SK-N-MC (cell line): Measurements from ENCODE around the gene RREB1.
"Not testable (repeated sequence)": the region's sequence is repeated elsewhere in the genome, so short reads cannot be mapped to it uniquely, and the experiment has no call there.

Experiments
- DNase-seq: peaks from one replicate; pipeline ENCODE4 v3.0.0-alpha.2; 2011; ENCODE audit warnings: low read depth, low spot score
- H3K27ac ChIP-seq: fragments of 200-600 bp; sonication (generic); 2 replicates; pipeline ENCODE4 v1.5.1; 2016; ENCODE audit warnings: mixed run types
- H3K36me3 ChIP-seq: fragments of 200-600 bp; sonication (generic); 2 replicates; pipeline ENCODE4 v1.6.1; 2017; ENCODE audit warnings: antibody characterized with exemption, low read length, mixed read lengths; ENCODE audit not compliant: insufficient read depth
- H3K4me3 ChIP-seq: fragments of 200-600 bp; sonication (generic); 2 replicates; pipeline ENCODE4 v1.5.1; 2016
- H3K9ac ChIP-seq: fragments of 200-600 bp; sonication (generic); 2 replicates; pipeline ENCODE4 v1.8.0; 2017; ENCODE audit warnings: mixed run types, mixed read lengths; ENCODE audit not compliant: insufficient read length
- H3K9me3 ChIP-seq: fragments of 200-600 bp; sonication (generic); 2 replicates; pipeline ENCODE4 v1.6.1; 2017; ENCODE audit warnings: low read depth, mild to moderate bottlenecking, antibody characterized with exemption, low read length, moderate library complexity, mixed read lengths
- EZH2 ChIP-seq: fragments of 200-600 bp; sonication (generic); IDR thresholded peaks from one replicate; pipeline ENCODE4 v1.6.1; 2017; ENCODE audit warnings: antibody characterized with exemption
- FOXP2 ChIP-seq: optimal IDR thresholded peaks from 2 replicates; pipeline ENCODE3; 2011; ENCODE audit warnings: mild to moderate bottlenecking, moderate library complexity; ENCODE audit not compliant: insufficient read depth; ENCODE audit errors: extremely low read length, control extremely low read depth
- POLR2AphosphoS5 ChIP-seq: IDR thresholded peaks from 2 replicates; pipeline ENCODE4 v1.6.1; 2012; ENCODE audit warnings: mild to moderate bottlenecking, low read depth, low read length, borderline replicate concordance

The RREB1 gene

GRCh38 chr6:7155871-7156579, 48.3 kb downstream of the RREB1 start:
- TF ChIP-seq EZH2 (no peak), FOXP2 (no peak), POLR2AphosphoS5 (no peak)
- no peak overlapping the region for H3K4me3 ChIP-seq
- H3K36me3 ChIP-seq = peaks cover 14% of the 10 kb centered on the region
- DNase-seq = no peak
- no peak overlapping the region for H3K9ac ChIP-seq
- no peaks in the 10 kb centered on the region for H3K9me3 ChIP-seq
- peak overlapping the region; percentile 63 for H3K27ac ChIP-seq

DNA sequence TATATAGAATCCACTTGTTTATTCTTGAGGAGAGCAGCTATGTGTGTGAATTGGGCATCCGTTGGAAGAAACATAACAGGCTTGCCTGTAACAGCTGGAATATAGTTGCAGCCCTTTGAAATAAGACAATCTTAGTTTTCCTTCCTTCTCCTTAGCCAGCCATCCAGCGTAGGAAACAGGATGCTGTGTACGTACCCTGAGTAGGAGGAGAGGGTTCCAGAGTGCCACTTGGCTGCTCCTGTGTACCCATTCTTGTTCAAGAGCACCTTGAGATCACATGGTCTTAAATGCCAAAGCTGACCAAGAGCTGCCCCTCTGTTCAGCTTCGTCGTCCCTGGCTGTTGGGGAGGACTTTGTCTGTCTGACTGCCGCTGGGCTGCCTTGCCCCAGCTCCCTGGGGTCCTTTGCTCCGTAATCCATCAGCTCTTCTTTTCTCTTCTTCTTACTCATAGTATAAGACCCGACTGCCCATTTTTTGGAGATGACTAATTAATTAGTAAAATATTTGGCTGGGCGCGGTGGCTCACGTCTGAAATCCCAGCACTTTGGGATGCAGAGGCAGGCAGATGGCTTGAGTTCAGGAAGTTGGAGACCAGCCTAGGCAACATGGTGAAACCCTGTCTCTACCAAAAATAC, 49.0 kb downstream of the RREB1 start:
- H3K9ac ChIP-seq = no peak overlapping the region

GRCh38 chr6:7157307-7157706, 49.5 kb downstream of the RREB1 start:
- H3K9ac ChIP-seq, H3K4me3 ChIP-seq, DNase-seq, H3K9me3 ChIP-seq: not testable (repeated sequence)
- Histone ChIP-seq H3K27ac (peak overlapping the region; percentile 75; the same call in 1 of the 2 replicates), H3K36me3 (peaks cover 17% of the 10 kb centered on the region)

More for the DNA sequence above, 49.0 kb downstream of the RREB1 start:
- H3K9me3 ChIP-seq = no peaks in the 10 kb centered on the region
- H3K36me3 ChIP-seq = peaks cover 14% of the 10 kb centered on the region
- TF ChIP-seq POLR2AphosphoS5 = no peak
- TF ChIP-seq EZH2 = no peak
- no peak for TF ChIP-seq FOXP2
- no peak overlapping the region for H3K4me3 ChIP-seq
- peak overlapping the region; percentile 63; the same call in 1 of the 2 replicates for H3K27ac ChIP-seq
- DNase-seq = no peak

- DNase-seq = no peak
- Histone ChIP-seq H3K9me3 (no peaks in the 10 kb centered on the region), H3K36me3 (peaks cover 11% of the 10 kb centered on the region), H3K9ac (no peak overlapping the region), H3K27ac (peak overlapping the region; percentile 75), H3K4me3 (no peak overlapping the region)
- no peak for TF ChIP-seq POLR2AphosphoS5
- TF ChIP-seq FOXP2 = no peak
- no peak for TF ChIP-seq EZH2
Measured at GRCh38 chr6:7157752-7158616, 50.2 kb downstream of the RREB1 start.

DNA sequence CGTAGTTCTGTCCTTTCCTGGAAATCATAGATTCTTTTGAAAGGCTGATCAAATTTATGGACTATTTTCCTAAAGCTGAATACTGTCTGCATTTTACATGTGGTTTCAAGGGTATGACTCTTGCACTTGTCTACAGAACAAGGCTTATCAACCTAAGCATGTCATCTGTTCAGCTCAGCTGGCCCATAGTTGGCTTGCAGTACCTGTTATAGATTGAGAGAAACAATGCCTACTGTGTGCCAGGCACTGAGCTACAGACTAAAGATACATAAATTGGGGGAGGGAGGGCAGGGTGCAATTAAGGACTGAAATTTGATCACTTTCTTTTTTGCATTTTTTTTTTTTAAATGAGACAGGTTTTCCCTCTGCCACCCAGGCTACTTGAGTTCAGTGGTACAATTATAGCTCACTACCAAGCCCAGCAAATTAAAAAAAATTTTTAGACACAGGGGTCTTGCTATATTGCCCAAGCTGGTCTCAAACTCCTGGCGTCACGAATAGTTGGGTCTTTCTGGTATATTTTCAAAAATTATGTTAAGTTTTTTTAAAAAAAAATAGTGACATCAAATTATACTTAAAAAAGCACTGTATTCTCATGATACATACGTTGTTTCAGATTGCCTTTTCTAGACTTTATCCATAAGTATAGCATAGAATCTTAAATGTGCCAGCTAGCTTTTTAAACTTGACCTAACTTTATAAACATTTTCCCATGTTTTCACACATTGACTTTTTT, 52.2 kb downstream of the RREB1 start:
- H3K4me3 ChIP-seq = no peak overlapping the region
- peaks cover 10% of the 10 kb centered on the region for H3K36me3 ChIP-seq
- H3K9ac ChIP-seq = no peak overlapping the region
- DNase-seq = no peak
- peak overlapping the region; percentile 22; the same call in 1 of the 2 replicates for H3K27ac ChIP-seq
- no peak for TF ChIP-seq FOXP2
- TF ChIP-seq EZH2 = no peak
- no peak for TF ChIP-seq POLR2AphosphoS5
- H3K9me3 ChIP-seq = no peaks in the 10 kb centered on the region

GRCh38 chr6:7161253-7161623, 53.5 kb downstream of the RREB1 start:
- Histone ChIP-seq H3K9ac (no peak overlapping the region), H3K27ac (peak overlapping the region; percentile 69), H3K36me3 (peaks cover 4% of the 10 kb centered on the region; the same call in 1 of the 2 replicates), H3K4me3 (no peak overlapping the region), H3K9me3 (no peaks in the 10 kb centered on the region)
- no peak for DNase-seq
- TF ChIP-seq FOXP2 = no peak
- no peak for TF ChIP-seq POLR2AphosphoS5
- TF ChIP-seq EZH2 = no peak

DNA sequence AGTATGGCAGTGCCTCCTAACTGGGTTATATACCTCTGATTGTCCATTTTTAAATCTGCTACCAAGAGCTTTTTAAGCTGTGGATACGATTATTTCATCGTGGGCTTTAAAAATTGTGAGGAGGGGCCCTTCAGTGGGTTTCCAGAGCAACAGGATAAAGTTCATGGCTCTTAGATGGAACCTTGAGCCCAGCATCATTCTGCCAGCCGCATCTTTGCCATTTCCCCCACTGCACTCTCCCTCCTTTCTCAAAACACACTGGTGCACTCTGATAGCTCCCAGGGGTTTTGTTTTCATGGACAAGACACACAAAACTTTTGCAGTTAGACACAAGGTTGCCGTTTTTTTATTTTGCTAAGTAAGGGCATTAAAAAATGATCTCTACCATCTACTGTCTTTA, 54.1 kb downstream of the RREB1 start:
- no peak for DNase-seq
- Histone ChIP-seq H3K9ac (no peak overlapping the region), H3K27ac (peak overlapping the region; percentile 69), H3K4me3 (no peak overlapping the region), H3K36me3 (peaks cover 4% of the 10 kb centered on the region; the same call in 1 of the 2 replicates), H3K9me3 (no peaks in the 10 kb centered on the region)
- no peak for TF ChIP-seq POLR2AphosphoS5
- no peak for TF ChIP-seq FOXP2
- no peak for TF ChIP-seq EZH2

- no peak for TF ChIP-seq FOXP2
- no peak for TF ChIP-seq EZH2
- TF ChIP-seq POLR2AphosphoS5 = no peak
- H3K9ac ChIP-seq = no peak overlapping the region
- DNase-seq = no peak
- peak overlapping the region; percentile 19; the same call in 1 of the 2 replicates for H3K27ac ChIP-seq
- no peak overlapping the region for H3K4me3 ChIP-seq
- no peaks in the 10 kb centered on the region for H3K9me3 ChIP-seq
- peaks cover 4% of the 10 kb centered on the region; the same call in 1 of the 2 replicates for H3K36me3 ChIP-seq
Measured at GRCh38 chr6:7163661-7164071, 55.9 kb downstream of the RREB1 start.
